Measurements from ENCODE around the gene TBX18. TPM values are rescaled to one million over a fixed set of nuclear protein-coding genes. Genes with fewer than 3 reads are reported as not detected.

The TBX18 gene
- total RNA-seq, 2 experiments from 2014 or later: not detected

DNA sequence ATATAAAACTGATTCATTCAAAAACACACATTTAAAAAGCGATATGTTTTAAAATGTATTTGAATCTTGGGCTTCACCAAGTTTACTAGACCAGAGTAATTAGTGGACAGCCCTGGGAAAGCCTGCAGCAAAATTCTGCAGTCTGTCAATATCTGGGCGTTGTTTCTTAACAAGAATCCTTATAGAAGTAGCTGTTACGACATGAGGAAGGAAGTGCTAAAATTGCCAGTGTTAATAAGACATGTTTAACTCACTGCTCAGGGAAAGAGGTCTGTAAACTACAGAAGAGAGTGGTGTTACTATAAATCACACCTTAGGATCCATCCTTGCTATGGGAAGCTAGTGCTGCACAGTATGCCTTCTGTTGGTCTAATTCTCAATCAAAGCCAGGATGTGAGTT lies 120.6 kb downstream of the TBX18 start:
- Histone ChIP-seq H3K4me1 (ENCODE audit: insufficient read depth, low read length, poor library complexity, severe bottlenecking) (no peaks in the 10 kb centered on the region), H3K9me2 (ENCODE audit: insufficient read depth, low read length) (no peaks in the 10 kb centered on the region), H3K36me3 (ENCODE audit: insufficient read depth, low read length) (no peaks in the 10 kb centered on the region), H3K4me3 (ENCODE audit: low read depth, low read length, poor library complexity, severe bottlenecking) (no peak overlapping the region), H3K79me2 (ENCODE audit: insufficient read depth, low read depth, low read length) (no peaks in the 10 kb centered on the region), H2AFZ (ENCODE audit: low read length) (no peak overlapping the region), H3K9me3 (ENCODE audit: low read length) (no peaks in the 10 kb centered on the region), H3K27ac (ENCODE audit: low read depth, low read length, poor library complexity, severe bottlenecking) (no peak overlapping the region), H4K20me1 (ENCODE audit: insufficient read depth, low read length) (no peaks in the 10 kb centered on the region), H3K4me2 (ENCODE audit: low read length) (no peak overlapping the region)
- BruUV-seq (replicated peaks): no TSS peak
- intact Hi-C loops (cut with micrococcal nuclease; ENCODE audit: unreplicated experiment): no loop called here
- TF ChIP-seq, protein P1, sequence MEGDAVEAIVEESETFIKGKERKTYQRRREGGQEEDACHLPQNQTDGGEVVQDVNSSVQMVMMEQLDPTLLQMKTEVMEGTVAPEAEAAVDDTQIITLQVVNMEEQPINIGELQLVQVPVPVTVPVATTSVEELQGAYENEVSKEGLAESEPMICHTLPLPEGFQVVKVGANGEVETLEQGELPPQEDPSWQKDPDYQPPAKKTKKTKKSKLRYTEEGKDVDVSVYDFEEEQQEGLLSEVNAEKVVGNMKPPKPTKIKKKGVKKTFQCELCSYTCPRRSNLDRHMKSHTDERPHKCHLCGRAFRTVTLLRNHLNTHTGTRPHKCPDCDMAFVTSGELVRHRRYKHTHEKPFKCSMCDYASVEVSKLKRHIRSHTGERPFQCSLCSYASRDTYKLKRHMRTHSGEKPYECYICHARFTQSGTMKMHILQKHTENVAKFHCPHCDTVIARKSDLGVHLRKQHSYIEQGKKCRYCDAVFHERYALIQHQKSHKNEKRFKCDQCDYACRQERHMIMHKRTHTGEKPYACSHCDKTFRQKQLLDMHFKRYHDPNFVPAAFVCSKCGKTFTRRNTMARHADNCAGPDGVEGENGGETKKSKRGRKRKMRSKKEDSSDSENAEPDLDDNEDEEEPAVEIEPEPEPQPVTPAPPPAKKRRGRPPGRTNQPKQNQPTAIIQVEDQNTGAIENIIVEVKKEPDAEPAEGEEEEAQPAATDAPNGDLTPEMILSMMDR (conservative IDR thresholded peaks at IDR 0.05; ENCODE audit: low read length): no peak
- TF ChIP-seq EZH2phosphoT487 (IDR thresholded peaks at IDR 0.05; ENCODE audit: borderline replicate concordance, low read depth, low read length): no peak
- DNase-seq (ENCODE audit: low spot score): no peak
- ChIA-PET POLR2A (no interaction called here), CTCF (ENCODE audit: unreplicated experiment) (no interaction called here)

GRCh38 chr6:84641076-84641475 lies 123.3 kb downstream of the TBX18 start:
- Histone ChIP-seq H3K36me3 (ENCODE audit: insufficient read depth, low read length) (no peaks in the 10 kb centered on the region), H3K9me2 (ENCODE audit: insufficient read depth, low read length) (no peaks in the 10 kb centered on the region), H3K9me3 (ENCODE audit: low read length) (no peaks in the 10 kb centered on the region), H3K79me2 (ENCODE audit: insufficient read depth, low read depth, low read length) (no peaks in the 10 kb centered on the region), H3K4me2 (ENCODE audit: low read length) (no peak overlapping the region), H3K4me3 (ENCODE audit: low read depth, low read length, poor library complexity, severe bottlenecking) (no peak overlapping the region), H3K4me1 (ENCODE audit: insufficient read depth, low read length, poor library complexity, severe bottlenecking) (no peaks in the 10 kb centered on the region), H2AFZ (ENCODE audit: low read length) (no peak overlapping the region), H4K20me1 (ENCODE audit: insufficient read depth, low read length) (no peaks in the 10 kb centered on the region), H3K27ac (ENCODE audit: low read depth, low read length, poor library complexity, severe bottlenecking) (no peak overlapping the region)
- intact Hi-C loops (cut with micrococcal nuclease; ENCODE audit: unreplicated experiment): no loop called here
- no peak for DNase-seq (ENCODE audit: low spot score)
- ChIA-PET CTCF (ENCODE audit: unreplicated experiment) (no interaction called here), POLR2A (interaction anchor here (1.0 kb wide), 2 partner anchors 18 to 22 kb away, joined by 3 to 4 read pairs; no protein-coding TSS in a partner anchor)
- BruUV-seq (replicated peaks): no TSS peak
- TF ChIP-seq, protein P1 (conservative IDR thresholded peaks at IDR 0.05; ENCODE audit: low read length): no peak
- no peak for TF ChIP-seq EZH2phosphoT487 (IDR thresholded peaks at IDR 0.05; ENCODE audit: borderline replicate concordance, low read depth, low read length)

- no TSS peak for BruUV-seq (replicated peaks)
- Histone ChIP-seq H3K4me3 (ENCODE audit: low read depth, low read length, poor library complexity, severe bottlenecking) (no peak overlapping the region), H3K4me2 (ENCODE audit: low read length) (no peak overlapping the region), H3K27ac (ENCODE audit: low read depth, low read length, poor library complexity, severe bottlenecking) (no peak overlapping the region), H3K79me2 (ENCODE audit: insufficient read depth, low read depth, low read length) (no peaks in the 10 kb centered on the region), H3K9me2 (ENCODE audit: insufficient read depth, low read length) (no peaks in the 10 kb centered on the region), H3K4me1 (ENCODE audit: insufficient read depth, low read length, poor library complexity, severe bottlenecking) (no peaks in the 10 kb centered on the region), H3K9me3 (ENCODE audit: low read length) (no peaks in the 10 kb centered on the region), H4K20me1 (ENCODE audit: insufficient read depth, low read length) (no peaks in the 10 kb centered on the region), H2AFZ (ENCODE audit: low read length) (no peak overlapping the region), H3K36me3 (ENCODE audit: insufficient read depth, low read length) (no peaks in the 10 kb centered on the region)
- CTCF ChIA-PET (ENCODE audit: unreplicated experiment): no interaction called here
- intact Hi-C loops (cut with micrococcal nuclease; ENCODE audit: unreplicated experiment): no loop called here
- DNase-seq (ENCODE audit: low spot score): no peak
- TF ChIP-seq EZH2phosphoT487 (IDR thresholded peaks at IDR 0.05; ENCODE audit: borderline replicate concordance, low read depth, low read length): no peak
- TF ChIP-seq, protein P1 (conservative IDR thresholded peaks at IDR 0.05; ENCODE audit: low read length): no peak
- POLR2A ChIA-PET: interaction anchor here (0.6 kb wide), 1 partner anchor 1901 kb away, joined by 3 read pairs; no protein-coding TSS in a partner anchor
Observed at GRCh38 chr6:84639396-84639795, 125.0 kb downstream of the TBX18 start.
